ENCODE data around the gene PDE4D.

GRCh38 chr5:59016925-59017324, 876.6 kb downstream of the PDE4D start:
- no peak for TF ChIP-seq POLR2A (IDR thresholded peaks at IDR 0.05)
- no peak for TF ChIP-seq CTCF (IDR thresholded peaks at IDR 0.05)
